SK-N-MC (cell line): Measurements from ENCODE around the gene UNC119B.

Experiments used
- DNase-seq: peaks from one replicate; pipeline ENCODE4 v3.0.0-alpha.2; 2011; ENCODE audit warnings: low read depth, low spot score
- H3K27ac ChIP-seq: fragments of 200-600 bp; sonication (generic); 2 replicates; pipeline ENCODE4 v1.5.1; 2016; ENCODE audit warnings: mixed run types
- H3K36me3 ChIP-seq: fragments of 200-600 bp; sonication (generic); 2 replicates; pipeline ENCODE4 v1.6.1; 2017; ENCODE audit warnings: antibody characterized with exemption, low read length, mixed read lengths; ENCODE audit not compliant: insufficient read depth
- H3K4me3 ChIP-seq: fragments of 200-600 bp; sonication (generic); 2 replicates; pipeline ENCODE4 v1.5.1; 2016
- H3K9ac ChIP-seq: fragments of 200-600 bp; sonication (generic); 2 replicates; pipeline ENCODE4 v1.8.0; 2017; ENCODE audit warnings: mixed run types, mixed read lengths; ENCODE audit not compliant: insufficient read length
- H3K9me3 ChIP-seq: fragments of 200-600 bp; sonication (generic); 2 replicates; pipeline ENCODE4 v1.6.1; 2017; ENCODE audit warnings: low read depth, mild to moderate bottlenecking, antibody characterized with exemption, low read length, moderate library complexity, mixed read lengths
- EZH2 ChIP-seq: fragments of 200-600 bp; sonication (generic); IDR thresholded peaks from one replicate; pipeline ENCODE4 v1.6.1; 2017; ENCODE audit warnings: antibody characterized with exemption
- FOXP2 ChIP-seq: optimal IDR thresholded peaks from 2 replicates; pipeline ENCODE3; 2011; ENCODE audit warnings: mild to moderate bottlenecking, moderate library complexity; ENCODE audit not compliant: insufficient read depth; ENCODE audit errors: extremely low read length, control extremely low read depth
- POLR2AphosphoS5 ChIP-seq: IDR thresholded peaks from 2 replicates; pipeline ENCODE4 v1.6.1; 2012; ENCODE audit warnings: mild to moderate bottlenecking, low read depth, low read length, borderline replicate concordance

UNC119B gene

GRCh38 chr12:120698665-120699064 lies 11.6 kb upstream of the UNC119B start:
- Histone ChIP-seq H3K9me3 (no peaks in the 10 kb centered on the region), H3K4me3 (no peak overlapping the region), H3K9ac (no peak overlapping the region), H3K36me3 (peaks cover 62% of the 10 kb centered on the region), H3K27ac (no peak overlapping the region)
- no peak for DNase-seq
- TF ChIP-seq POLR2AphosphoS5, result no peak
- no peak for TF ChIP-seq EZH2
- TF ChIP-seq FOXP2, result no peak

- Histone ChIP-seq H3K9ac (no peak overlapping the region), H3K36me3 (peaks cover 53% of the 10 kb centered on the region), H3K4me3 (no peak overlapping the region), H3K9me3 (no peaks in the 10 kb centered on the region), H3K27ac (no peak overlapping the region)
- DNase-seq, result no peak
- TF ChIP-seq EZH2 (no peak), POLR2AphosphoS5 (no peak), FOXP2 (no peak)
Measured at GRCh38 chr12:120699553-120699952, 10.7 kb upstream of the UNC119B start.

GRCh38 chr12:120700886-120701285 lies 9.4 kb upstream of the UNC119B start:
- Histone ChIP-seq H3K9me3 (no peaks in the 10 kb centered on the region), H3K36me3 (peaks cover 40% of the 10 kb centered on the region), H3K9ac (no peak overlapping the region), H3K4me3 (no peak overlapping the region), H3K27ac (no peak overlapping the region)
- TF ChIP-seq FOXP2 (no peak), EZH2 (no peak), POLR2AphosphoS5 (no peak)
- no peak for DNase-seq

GRCh38 chr12:120702637-120703036 lies 7.6 kb upstream of the UNC119B start:
- DNase-seq, result no peak
- peaks cover 22% of the 10 kb centered on the region for H3K36me3 ChIP-seq

GRCh38 chr12:120703311-120703942 lies 6.8 kb upstream of the UNC119B start:
- DNase-seq, result no peak
- no peak for TF ChIP-seq POLR2AphosphoS5
- no peak for TF ChIP-seq EZH2
- TF ChIP-seq FOXP2, result no peak
- H3K4me3 ChIP-seq, result no peak overlapping the region
- no peak overlapping the region for H3K9ac ChIP-seq
- H3K27ac ChIP-seq, result no peak overlapping the region
- peaks cover 15% of the 10 kb centered on the region for H3K36me3 ChIP-seq
- H3K9me3 ChIP-seq, result no peaks in the 10 kb centered on the region

More at GRCh38 chr12:120702637-120703036, 7.6 kb upstream of the UNC119B start:
- H3K4me3 ChIP-seq, result no peak overlapping the region
- H3K9ac ChIP-seq, result no peak overlapping the region
- H3K27ac ChIP-seq, result no peak overlapping the region
- H3K9me3 ChIP-seq, result no peaks in the 10 kb centered on the region
- TF ChIP-seq POLR2AphosphoS5 (no peak), EZH2 (no peak), FOXP2 (no peak)

GRCh38 chr12:120705618-120706017 lies 4.6 kb upstream of the UNC119B start:
- Histone ChIP-seq H3K27ac (no peak overlapping the region), H3K36me3 (peaks cover 3% of the 10 kb centered on the region; the same call in 1 of the 2 replicates)

GRCh38 chr12:120706029-120706428 lies 4.2 kb upstream of the UNC119B start:
- Histone ChIP-seq H3K36me3 (peaks cover 3% of the 10 kb centered on the region; the same call in 1 of the 2 replicates), H3K9me3 (no peaks in the 10 kb centered on the region), H3K27ac (no peak overlapping the region), H3K9ac (no peak overlapping the region), H3K4me3 (no peak overlapping the region)
- DNase-seq, result no peak
- TF ChIP-seq POLR2AphosphoS5, result no peak
- TF ChIP-seq FOXP2, result no peak
- TF ChIP-seq EZH2, result no peak

More at GRCh38 chr12:120705618-120706017, 4.6 kb upstream of the UNC119B start:
- Histone ChIP-seq H3K9ac (no peak overlapping the region), H3K9me3 (no peaks in the 10 kb centered on the region), H3K4me3 (no peak overlapping the region)
- TF ChIP-seq FOXP2, result no peak
- no peak for TF ChIP-seq EZH2
- no peak for DNase-seq

GRCh38 chr12:120708651-120709050 lies 1.6 kb upstream of the UNC119B start:
- no peak for TF ChIP-seq FOXP2
- TF ChIP-seq EZH2, result no peak
- no peak for TF ChIP-seq POLR2AphosphoS5

GRCh38 chr12:120710805-120711296 lies 593 bp downstream of the UNC119B start:
- 0 out of 2 replicates have a peak overlapping the region, but pooled peaks have one; percentile 6 for H3K27ac ChIP-seq
- peak overlapping the region; percentile 91 for H3K9ac ChIP-seq
- no peak for DNase-seq
- peak overlapping the region; percentile 91 for H3K4me3 ChIP-seq
- no peaks in the 10 kb centered on the region for H3K9me3 ChIP-seq
- TF ChIP-seq FOXP2 (no peak), EZH2 (no peak), POLR2AphosphoS5 (no peak)
- peaks cover 26% of the 10 kb centered on the region for H3K36me3 ChIP-seq

More at GRCh38 chr12:120708651-120709050, 1.6 kb upstream of the UNC119B start:
- no peaks in the 10 kb centered on the region for H3K9me3 ChIP-seq
- no peak overlapping the region for H3K4me3 ChIP-seq
- no peak for DNase-seq
- H3K27ac ChIP-seq, result no peak overlapping the region
- H3K9ac ChIP-seq, result no peak overlapping the region
- peaks cover 7% of the 10 kb centered on the region for H3K36me3 ChIP-seq
